H9 (cell line): Measurements from ENCODE around the gene TRH. TPM values are rescaled to one million over a fixed set of nuclear protein-coding genes. Genes with fewer than 3 reads are reported as not detected.

Experiments
- DNase-seq: peaks from one replicate; pipeline ENCODE4 v3.0.0-alpha.2; 2017
- H2AFZ ChIP-seq: one replicate; pipeline ENCODE4 v1.6.1; 2013; ENCODE audit warnings: mild to moderate bottlenecking, low read length, control low read depth, moderate library complexity
- H2AK5ac ChIP-seq: 2 replicates; pipeline ENCODE4 v1.6.1; 2013; ENCODE audit warnings: low read length, control low read depth, mixed read lengths; ENCODE audit not compliant: insufficient read length
- H2BK120ac ChIP-seq: one replicate; pipeline ENCODE4 v1.6.1; 2013; ENCODE audit warnings: low read depth, mild to moderate bottlenecking, low read length, control low read depth, inconsistent platforms; ENCODE audit not compliant: poor library complexity, severe bottlenecking
- H2BK12ac ChIP-seq: 2 replicates; pipeline ENCODE4 v1.6.1; 2013; ENCODE audit warnings: low read length, control low read depth, mixed read lengths, low read depth; ENCODE audit not compliant: insufficient read length
- H2BK15ac ChIP-seq: 2 replicates; pipeline ENCODE4 v1.6.1; 2013; ENCODE audit warnings: low read depth, low read length, control low read depth
- H2BK20ac ChIP-seq: one replicate; pipeline ENCODE4 v1.6.1; 2013; ENCODE audit warnings: low read depth, mild to moderate bottlenecking, low read length, control low read depth, inconsistent platforms; ENCODE audit not compliant: poor library complexity, severe bottlenecking
- H2BK5ac ChIP-seq: 2 replicates; pipeline ENCODE4 v1.6.1; 2013; ENCODE audit warnings: low read length, control low read depth, mixed read lengths; ENCODE audit not compliant: insufficient read length
- H3K14ac ChIP-seq: 2 replicates; pipeline ENCODE4 v1.6.1; 2013; ENCODE audit warnings: low read length, control low read depth; ENCODE audit not compliant: insufficient read depth
- H3K18ac ChIP-seq: 2 replicates; pipeline ENCODE4 v1.6.1; 2013; ENCODE audit warnings: low read depth, mild to moderate bottlenecking, mixed read lengths, low read length, control low read depth; ENCODE audit not compliant: insufficient read length
- H3K23ac ChIP-seq: 2 replicates; pipeline ENCODE4 v1.6.1; 2013; ENCODE audit warnings: low read length, control low read depth, mixed read lengths, low read depth; ENCODE audit not compliant: insufficient read length
- H3K23me2 ChIP-seq: 2 replicates; pipeline ENCODE4 v1.6.1; 2013; ENCODE audit warnings: low read depth, mild to moderate bottlenecking, mixed read lengths, low read length, control low read depth; ENCODE audit not compliant: insufficient read length, poor library complexity, severe bottlenecking
- H3K27ac ChIP-seq: 2 replicates; pipeline ENCODE4 v1.5.1; 2013; ENCODE audit warnings: low read length, control low read depth, mixed read lengths, low read depth; ENCODE audit not compliant: insufficient read length
- H3K27me3 ChIP-seq: 2 replicates; pipeline ENCODE4 v1.6.1; 2013; ENCODE audit warnings: low read length, control low read depth, inconsistent platforms; ENCODE audit not compliant: insufficient read depth
- H3K4ac ChIP-seq: 2 replicates; pipeline ENCODE4 v1.6.1; 2013; ENCODE audit warnings: low read depth, mild to moderate bottlenecking, control low read depth, inconsistent platforms, low read length, moderate library complexity
- H3K4me1 ChIP-seq: 2 replicates; pipeline ENCODE4 v1.6.1; 2013; ENCODE audit warnings: low read length, control low read depth, inconsistent platforms; ENCODE audit not compliant: insufficient read depth
- H3K4me2 ChIP-seq: 2 replicates; pipeline ENCODE4 v1.6.1; 2013; ENCODE audit warnings: low read length, control low read depth, mixed read lengths; ENCODE audit not compliant: insufficient read length, insufficient read depth
- H3K56ac ChIP-seq: 2 replicates; pipeline ENCODE4 v1.6.1; 2013; ENCODE audit warnings: low read depth, mild to moderate bottlenecking, mixed read lengths, low read length, control low read depth; ENCODE audit not compliant: insufficient read length
- H3K79me1 ChIP-seq: 2 replicates; pipeline ENCODE4 v1.6.1; 2013; ENCODE audit warnings: low read depth, mild to moderate bottlenecking, moderate library complexity, low read length, control low read depth, inconsistent platforms; ENCODE audit not compliant: insufficient read depth, poor library complexity, severe bottlenecking
- H3K79me2 ChIP-seq: 2 replicates; pipeline ENCODE4 v1.6.1; 2013; ENCODE audit warnings: low read length, control low read depth, inconsistent platforms; ENCODE audit not compliant: insufficient read depth
- H3K9ac ChIP-seq: 2 replicates; pipeline ENCODE4 v1.6.1; 2013; ENCODE audit warnings: low read length, control low read depth, mixed read lengths; ENCODE audit not compliant: insufficient read length; ENCODE audit errors: extremely low read depth
- H3K9me3 ChIP-seq: one replicate; pipeline ENCODE4 v1.6.1; 2013; ENCODE audit warnings: low read depth, low read length, inconsistent platforms; ENCODE audit not compliant: control insufficient read depth
- H3T11ph ChIP-seq: one replicate; pipeline ENCODE4 v1.6.1; 2013; ENCODE audit warnings: mild to moderate bottlenecking, low read length, control low read depth, inconsistent platforms
- H4K20me1 ChIP-seq: one replicate; pipeline ENCODE4 v1.6.1; 2013; ENCODE audit not compliant: control insufficient read depth, insufficient read length, insufficient read depth
- H4K5ac ChIP-seq: 2 replicates; pipeline ENCODE4 v1.6.1; 2013; ENCODE audit warnings: low read depth, mild to moderate bottlenecking, mixed read lengths, low read length, control low read depth; ENCODE audit not compliant: insufficient read length
- H4K8ac ChIP-seq: replicated peaks from 2 replicates; pipeline ENCODE4 v1.6.1; 2013; ENCODE audit warnings: low read length, control low read depth, mixed read lengths, low read depth; ENCODE audit not compliant: insufficient read length
- H4K91ac ChIP-seq: 2 replicates; pipeline ENCODE4 v1.6.1; 2013; ENCODE audit warnings: low read depth, mild to moderate bottlenecking, moderate library complexity, mixed read lengths, low read length, control low read depth; ENCODE audit not compliant: insufficient read length
- H3K27ac Mint-ChIP-seq, 3 experiments: 2 replicates in 2 of 3; 3 replicates in 1 of 3; pipeline ENCODE4 v1.8.0; 2020 to 2021; ENCODE audit warnings: mixed read lengths in 3 of 3, mild to moderate bottlenecking in 1 of 3, moderate library complexity in 1 of 3
- H3K27me3 Mint-ChIP-seq: 2 replicates; pipeline ENCODE4 v1.8.0; 2021; ENCODE audit warnings: low read depth, mild to moderate bottlenecking, moderate library complexity, mixed read lengths
- H3K36me3 Mint-ChIP-seq, 3 experiments: 2 replicates in 2 of 3; 3 replicates in 1 of 3; pipeline ENCODE4 v1.8.0; 2020 to 2021; ENCODE audit warnings: low read depth in 3 of 3, mixed read lengths in 3 of 3; ENCODE audit not compliant: insufficient read depth in 1 of 3
- H3K4me1 Mint-ChIP-seq, 2 experiments: 2 replicates each; pipeline ENCODE4 v1.8.0; 2020; ENCODE audit warnings: mixed read lengths in 2 of 2
- H3K4me3 Mint-ChIP-seq, 2 experiments: 2 replicates in 1 of 2; 3 replicates in 1 of 2; pipeline ENCODE4 v1.8.0; 2020 to 2021; ENCODE audit warnings: mild to moderate bottlenecking in 2 of 2, mixed read lengths in 2 of 2, moderate library complexity in 1 of 2
- H3K9me3 Mint-ChIP-seq, 2 experiments: 2 replicates in 1 of 2; 3 replicates in 1 of 2; pipeline ENCODE4 v1.8.0; 2020; ENCODE audit warnings: mild to moderate bottlenecking in 2 of 2, mixed read lengths in 2 of 2, moderate library complexity in 1 of 2
- CTCF ChIP-seq: fragments of 200-600 bp; sonication (generic); conservative IDR thresholded peaks from 3 replicates; pipeline ENCODE4 v1.8.0; 2021; ENCODE audit warnings: antibody characterized with exemption, mild to moderate bottlenecking
- WGBS: extraction: QIAGEN DNeasy Blood & Tissue Kit; methylation state at CpG from one replicate; pipeline ENCODE4 v1.1.7; 2013; ENCODE audit warnings: missing lambda C conversion rate, low lambda C conversion rate, mixed read lengths; ENCODE audit not compliant: insufficient read length; ENCODE audit errors: extremely low coverage; 5-methylcytosine and 5-hydroxymethylcytosine counted together
- total RNA-seq: library from RNA; stranded (reverse); gene quantifications from 2 replicates; pipeline ENCODE4 v1.2.1, GENCODE V29; 2021

The TRH gene
- total RNA-seq, 1 experiment from 2014 or later, result not detected

DNA sequence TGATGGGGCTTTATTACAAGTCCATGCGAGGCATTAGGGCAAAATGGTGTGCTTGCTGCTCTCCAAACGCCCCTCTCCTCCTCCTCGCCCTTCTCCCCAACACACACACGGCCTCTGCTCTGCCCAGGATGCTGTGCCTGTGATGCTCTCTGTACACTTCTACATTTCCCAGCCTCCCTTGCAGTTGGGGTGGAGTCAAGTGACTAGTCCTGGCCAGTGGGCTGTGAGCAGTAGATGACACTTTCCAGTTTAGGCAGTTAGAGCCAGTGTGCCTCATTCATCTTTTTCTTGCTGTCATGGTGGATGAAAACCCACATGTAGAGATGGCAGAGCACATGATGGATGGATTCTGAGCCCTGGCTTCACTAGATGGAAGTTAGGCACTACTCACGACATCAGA lies 5.4 kb downstream of the TRH start:
- Histone ChIP-seq H4K5ac (no peak overlapping the region), H3K14ac (no peak overlapping the region), H3K23ac (no peak overlapping the region), H3K27me3 (peaks cover 46% of the 10 kb centered on the region), H3K4ac (no peak overlapping the region), H4K8ac (no peak overlapping the region), H2BK12ac (no peak overlapping the region), H3K27ac (no peak overlapping the region), H2BK15ac (no peak overlapping the region), H2BK20ac (no peak overlapping the region), H3K9ac (no peak overlapping the region), H3K56ac (no peak overlapping the region), H2AK5ac (no peak overlapping the region), H2AFZ (no peak overlapping the region), H3T11ph (no peak overlapping the region), H3K9me3 (no peaks in the 10 kb centered on the region), H3K23me2 (peaks cover 6% of the 10 kb centered on the region), H2BK120ac (no peak overlapping the region), H3K4me2 (no peak overlapping the region), H2BK5ac (no peak overlapping the region), H3K79me1 (no peaks in the 10 kb centered on the region), H4K20me1 (no peaks in the 10 kb centered on the region), H4K91ac (no peak overlapping the region), H3K79me2 (no peaks in the 10 kb centered on the region), H3K18ac (no peak overlapping the region), H3K4me1 (no peaks in the 10 kb centered on the region)
- H3K4me1 Mint-ChIP-seq, result peaks cover 7 to 9% of the 10 kb centered on the region in 2 experiments
- no peak overlapping the region for H3K4me3 Mint-ChIP-seq
- no peak for DNase-seq
- WGBS, result no CpG with 5 or more reads among the region's 5 CpGs
- TF ChIP-seq CTCF, result no peak
- H3K36me3 Mint-ChIP-seq, result no peaks in the 10 kb centered on the region; a peak in 1 of 7 replicates
- H3K27me3 Mint-ChIP-seq, result peaks cover 94% of the 10 kb centered on the region
- H3K9me3 Mint-ChIP-seq, result no peaks in the 10 kb centered on the region; a peak in 1 of 5 replicates
- H3K27ac Mint-ChIP-seq, result no peak overlapping the region
